Activated naive CD8-positive, alpha-beta T cell (primary cell): ENCODE measurements around the gene TATDN2.
"Not testable (repeated sequence)": the region's sequence is repeated elsewhere in the genome, so short reads cannot be mapped to it uniquely, and the experiment has no call there.

Source experiments
- H3K27ac Mint-ChIP-seq: one replicate; pipeline ENCODE4 v1.8.0; 2021; ENCODE audit warnings: mixed read lengths
- H3K27me3 Mint-ChIP-seq: one replicate; pipeline ENCODE4 v1.8.0; 2021; ENCODE audit warnings: mixed read lengths
- H3K36me3 Mint-ChIP-seq: one replicate; pipeline ENCODE4 v1.8.0; 2021; ENCODE audit warnings: mixed read lengths
- H3K4me1 Mint-ChIP-seq: one replicate; pipeline ENCODE4 v1.8.0; 2021; ENCODE audit warnings: low read depth, mixed read lengths
- H3K4me3 Mint-ChIP-seq: one replicate; pipeline ENCODE4 v1.8.0; 2021; ENCODE audit warnings: mild to moderate bottlenecking, mixed read lengths
- H3K9me3 Mint-ChIP-seq: one replicate; pipeline ENCODE4 v1.8.0; 2021; ENCODE audit warnings: low read depth, mixed read lengths

The TATDN2 gene

DNA sequence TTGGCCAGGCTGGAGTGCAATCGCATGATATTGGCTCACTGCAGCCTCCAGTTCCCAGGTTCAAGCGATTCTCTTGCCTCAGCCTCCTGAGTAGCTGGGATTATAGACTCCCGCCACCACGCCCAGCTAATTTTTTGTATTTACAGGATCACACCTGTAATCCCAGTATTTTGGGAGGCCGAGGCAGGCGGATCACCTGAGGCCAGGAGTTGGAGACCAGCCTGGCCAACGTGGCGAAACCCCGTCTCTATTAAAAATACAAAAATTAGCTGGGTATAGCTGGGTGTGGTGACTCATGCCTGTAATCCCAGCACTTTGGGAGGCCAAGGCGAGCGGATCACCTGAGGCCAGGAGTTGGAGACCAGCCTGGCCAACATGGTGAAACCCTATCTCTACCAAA, 24.2 kb downstream of the TATDN2 start:
- H3K4me3 Mint-ChIP-seq, H3K36me3 Mint-ChIP-seq, H3K9me3 Mint-ChIP-seq, H3K27ac Mint-ChIP-seq, H3K27me3 Mint-ChIP-seq: not testable (repeated sequence)
- H3K4me1 Mint-ChIP-seq = peaks cover 58% of the 10 kb centered on the region

DNA sequence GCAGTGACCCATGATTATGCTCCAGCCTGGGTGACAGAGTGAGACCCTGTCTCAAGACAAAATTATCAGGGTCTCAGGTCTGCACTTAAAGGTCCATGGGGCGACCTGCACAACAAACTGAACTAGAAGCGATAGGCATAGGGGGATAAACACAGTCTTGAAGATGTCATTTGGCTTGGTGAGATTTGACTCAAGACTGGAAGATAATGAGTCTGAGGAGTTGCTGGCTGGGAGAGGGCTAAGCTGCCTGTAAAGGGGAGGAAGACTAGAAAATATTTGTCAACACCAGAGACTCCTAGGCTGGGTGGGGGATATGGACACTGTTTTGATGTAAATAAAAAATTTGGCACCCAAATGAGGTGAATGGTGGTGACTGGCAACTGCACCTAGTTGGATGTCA, 24.7 kb downstream of the TATDN2 start:
- Mint-ChIP-seq H3K4me3 (peak overlapping the region; percentile 57), H3K4me1 (peaks cover 52% of the 10 kb centered on the region), H3K27me3 (no peaks in the 10 kb centered on the region), H3K36me3 (no peaks in the 10 kb centered on the region), H3K9me3 (no peaks in the 10 kb centered on the region), H3K27ac (peak overlapping the region; percentile 2)

DNA sequence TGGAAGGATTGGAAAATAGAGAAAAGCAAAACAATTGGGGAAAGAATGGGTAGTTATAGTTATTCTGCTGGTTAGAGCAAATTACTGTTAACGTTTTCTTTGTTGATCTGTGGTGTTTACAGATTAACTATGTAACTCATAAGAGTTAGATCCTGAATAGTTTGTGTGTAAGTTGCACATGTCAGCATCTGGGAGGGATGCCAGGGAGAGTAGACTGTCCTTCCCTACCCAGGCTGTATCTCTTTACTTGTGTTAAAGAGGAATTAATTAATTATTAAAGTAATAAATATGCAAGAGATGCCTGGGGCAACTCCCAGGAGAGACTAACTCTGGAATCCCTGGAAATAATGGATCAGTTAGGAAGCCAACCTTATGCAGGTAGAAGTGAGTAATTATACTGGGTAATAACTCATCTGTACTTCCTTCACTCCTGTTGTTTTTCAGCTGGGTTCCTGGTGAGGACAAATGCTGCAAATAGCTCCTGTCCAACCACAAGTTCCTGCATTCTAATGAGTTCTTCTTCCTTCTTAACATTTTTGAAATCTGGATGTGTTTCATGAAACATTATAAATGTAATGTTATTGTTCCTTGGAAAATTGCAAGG, 25.5 kb downstream of the TATDN2 start:
- Mint-ChIP-seq H3K36me3 (no peaks in the 10 kb centered on the region), H3K4me1 (peaks cover 45% of the 10 kb centered on the region), H3K9me3 (no peaks in the 10 kb centered on the region)

DNA sequence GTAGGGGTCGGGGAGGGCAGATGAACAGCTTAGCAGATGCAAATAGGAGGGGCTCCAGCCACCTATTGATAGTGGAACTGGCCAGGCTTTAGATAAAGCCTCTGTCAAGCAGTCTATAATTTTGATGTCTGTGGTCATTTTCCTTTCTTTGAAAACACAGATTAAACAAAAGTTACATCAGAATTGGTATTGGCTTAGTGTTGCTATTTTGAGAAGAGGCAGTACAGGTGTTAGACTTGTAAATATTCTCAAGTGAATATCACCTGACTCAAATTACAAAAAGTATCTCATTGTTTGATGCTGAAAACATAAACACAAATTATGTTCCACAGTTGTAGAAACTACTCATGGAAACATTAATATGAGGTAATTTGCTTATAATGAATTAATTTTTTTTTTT, 26.3 kb downstream of the TATDN2 start:
- Mint-ChIP-seq H3K9me3 (no peaks in the 10 kb centered on the region), H3K4me1 (peaks cover 44% of the 10 kb centered on the region), H3K27me3 (no peaks in the 10 kb centered on the region), H3K4me3 (peak overlapping the region; percentile 53), H3K27ac (no peak overlapping the region), H3K36me3 (no peaks in the 10 kb centered on the region)

More for the DNA sequence above, 25.5 kb downstream of the TATDN2 start:
- Mint-ChIP-seq H3K27me3 (no peaks in the 10 kb centered on the region), H3K27ac (no peak overlapping the region), H3K4me3 (peak overlapping the region; percentile 57)

DNA sequence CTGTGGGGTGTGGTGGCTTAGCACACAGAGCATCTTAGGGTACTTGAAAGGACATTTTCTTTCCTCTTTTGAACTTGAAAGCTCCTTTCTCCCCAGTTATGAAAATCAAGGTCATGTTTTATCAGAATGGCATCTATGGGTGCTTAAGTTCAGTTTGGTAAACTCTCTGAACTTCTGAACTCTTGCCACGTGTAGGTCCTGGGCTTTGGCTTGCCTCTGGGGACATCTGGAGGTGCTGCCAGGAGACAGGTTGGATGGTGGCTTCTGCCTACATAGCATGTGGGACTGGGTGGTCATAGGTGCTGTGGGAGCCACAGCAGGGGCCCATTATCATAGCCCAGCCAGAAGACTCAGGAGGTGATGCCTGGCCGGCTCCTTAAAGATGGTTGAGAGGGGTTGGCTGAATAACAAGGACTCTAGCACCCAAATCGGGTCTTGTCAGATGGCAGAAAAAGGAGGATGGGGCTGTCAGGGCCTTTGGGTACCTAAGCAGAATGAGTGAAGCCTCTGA, 28.9 kb downstream of the TATDN2 start:
- H3K36me3 Mint-ChIP-seq = no peaks in the 10 kb centered on the region
- no peaks in the 10 kb centered on the region for H3K27me3 Mint-ChIP-seq
- peaks cover 38% of the 10 kb centered on the region for H3K4me1 Mint-ChIP-seq
- no peak overlapping the region for H3K27ac Mint-ChIP-seq
- no peaks in the 10 kb centered on the region for H3K9me3 Mint-ChIP-seq
- H3K4me3 Mint-ChIP-seq = no peak overlapping the region

DNA sequence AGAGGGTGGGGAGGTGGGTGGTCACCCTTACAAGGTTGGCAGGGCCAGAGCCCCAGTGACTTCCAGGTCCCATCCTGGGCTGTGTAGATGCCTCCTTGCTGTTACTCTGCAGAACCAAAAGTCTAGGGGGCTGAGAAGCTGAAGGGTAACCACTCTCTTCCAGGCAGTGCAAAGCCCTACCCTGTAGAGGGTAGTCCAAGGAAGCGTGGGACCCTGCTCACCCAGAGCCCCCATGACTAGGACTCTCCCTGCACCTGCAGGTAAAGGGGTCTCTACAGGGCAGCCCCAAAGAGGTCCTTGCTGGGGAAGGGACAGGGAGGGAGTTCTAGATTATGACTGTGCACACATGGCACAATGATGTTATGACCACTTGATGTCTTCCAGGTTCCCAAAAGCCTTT, 30.2 kb downstream of the TATDN2 start:
- H3K27me3 Mint-ChIP-seq = no peaks in the 10 kb centered on the region
- H3K4me3 Mint-ChIP-seq = no peak overlapping the region
- peaks cover 35% of the 10 kb centered on the region for H3K4me1 Mint-ChIP-seq
- H3K9me3 Mint-ChIP-seq = no peaks in the 10 kb centered on the region
- no peaks in the 10 kb centered on the region for H3K36me3 Mint-ChIP-seq
- no peak overlapping the region for H3K27ac Mint-ChIP-seq

DNA sequence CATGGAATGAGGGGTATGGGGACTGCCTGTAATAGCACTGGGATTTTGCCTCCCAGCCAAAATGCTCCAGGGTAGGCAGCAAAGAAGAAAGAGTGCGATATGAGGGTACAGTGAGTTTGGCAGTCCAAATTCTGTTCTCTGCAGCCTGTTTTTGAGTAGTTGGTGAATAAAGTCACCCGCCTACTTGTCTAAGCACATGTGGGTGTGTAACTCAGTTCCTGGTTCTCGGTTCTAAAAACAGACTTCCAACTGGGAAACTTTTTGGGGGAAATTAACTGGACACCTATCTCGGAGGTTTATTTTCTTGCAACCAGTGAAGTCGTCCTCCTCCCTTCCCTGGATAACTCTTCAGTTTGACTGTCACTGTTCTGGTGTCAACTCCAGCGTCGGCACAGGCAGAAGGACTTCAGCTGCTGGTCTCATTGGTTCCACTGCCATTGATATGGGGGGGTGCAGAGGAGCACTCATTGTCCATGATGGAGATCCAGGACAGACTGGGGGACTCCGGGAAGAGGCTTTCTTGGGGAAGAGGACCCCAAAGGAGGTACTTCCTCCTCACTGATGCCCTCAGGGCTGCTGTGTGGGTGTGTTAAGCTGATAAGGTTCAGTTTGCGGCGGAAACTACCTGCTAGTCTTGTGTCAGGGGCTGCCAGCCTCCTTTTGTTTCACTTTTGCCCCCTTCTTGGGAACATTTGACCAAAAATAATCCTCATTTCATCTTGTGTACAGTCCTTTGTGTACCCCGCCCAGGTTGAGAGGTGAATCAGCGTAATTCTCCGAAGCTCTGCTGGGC, 31.3 kb downstream of the TATDN2 start:
- H3K4me1 Mint-ChIP-seq = peaks cover 36% of the 10 kb centered on the region
- H3K27me3 Mint-ChIP-seq = no peaks in the 10 kb centered on the region
- no peaks in the 10 kb centered on the region for H3K9me3 Mint-ChIP-seq
- no peak overlapping the region for H3K4me3 Mint-ChIP-seq
- H3K36me3 Mint-ChIP-seq = no peaks in the 10 kb centered on the region
- H3K27ac Mint-ChIP-seq = peak overlapping the region; percentile 16

DNA sequence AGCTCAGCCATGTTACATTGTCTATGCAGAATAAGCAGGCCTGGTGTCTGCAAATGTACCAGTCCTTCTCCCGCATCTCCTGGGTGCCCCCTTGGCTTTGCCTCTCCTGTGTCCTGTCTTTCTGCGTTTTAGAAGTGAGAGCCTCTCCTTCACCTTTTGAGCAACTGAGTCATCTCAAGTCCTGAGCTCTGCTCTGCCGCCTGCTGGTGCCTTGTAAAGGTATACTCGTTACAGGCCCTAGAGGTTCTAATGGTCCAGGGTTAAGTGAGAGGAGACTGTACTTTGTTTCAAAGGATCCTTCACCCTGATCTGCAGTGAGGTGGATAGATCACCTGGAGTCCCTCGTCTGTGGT, 31.9 kb downstream of the TATDN2 start:
- H3K4me1 Mint-ChIP-seq = peaks cover 39% of the 10 kb centered on the region
- no peaks in the 10 kb centered on the region for H3K36me3 Mint-ChIP-seq
- no peaks in the 10 kb centered on the region for H3K27me3 Mint-ChIP-seq
- no peaks in the 10 kb centered on the region for H3K9me3 Mint-ChIP-seq
- H3K4me3 Mint-ChIP-seq = no peak overlapping the region
- peak overlapping the region; percentile 16 for H3K27ac Mint-ChIP-seq

DNA sequence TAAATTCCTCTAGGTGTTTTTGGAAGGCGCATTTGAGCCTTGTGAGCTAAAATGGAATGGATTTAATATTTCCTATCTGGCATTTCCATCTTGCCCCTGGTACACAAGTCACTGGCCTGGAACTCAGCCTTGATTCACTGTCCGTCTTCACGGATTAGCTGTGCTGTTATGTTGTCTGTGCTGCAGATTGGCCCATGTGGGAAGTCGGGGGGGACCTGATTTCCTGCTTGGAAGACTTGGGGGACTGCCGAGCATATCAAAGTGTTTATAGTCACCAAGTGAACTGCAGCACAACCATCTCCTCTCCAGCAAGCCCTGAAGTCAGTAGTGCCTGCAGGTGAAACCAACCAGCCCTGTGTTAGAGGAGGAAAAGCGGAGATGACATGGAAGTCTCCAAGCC, 32.3 kb downstream of the TATDN2 start:
- Mint-ChIP-seq H3K4me3 (no peak overlapping the region), H3K27me3 (no peaks in the 10 kb centered on the region), H3K9me3 (no peaks in the 10 kb centered on the region), H3K27ac (no peak overlapping the region), H3K4me1 (peaks cover 39% of the 10 kb centered on the region), H3K36me3 (no peaks in the 10 kb centered on the region)

DNA sequence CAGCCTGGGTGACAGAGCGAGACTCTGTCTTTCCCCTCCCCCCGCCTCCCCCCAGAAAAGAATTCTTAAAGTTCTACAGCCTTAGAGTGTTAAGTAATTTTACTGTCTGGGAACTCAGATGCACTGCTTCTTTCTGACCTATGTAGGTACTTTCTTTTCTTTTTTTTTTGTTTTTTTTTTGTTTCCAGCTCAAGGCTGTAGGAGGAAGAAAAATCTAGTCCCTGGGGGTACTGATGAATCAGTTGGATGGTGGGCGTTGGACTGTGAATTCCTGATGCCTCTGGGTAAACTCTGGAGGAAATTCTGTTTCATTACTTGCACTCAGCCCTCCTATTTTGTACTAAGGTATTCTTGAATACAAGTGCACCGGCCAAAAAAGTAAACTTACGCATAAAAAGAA, 33.7 kb downstream of the TATDN2 start:
- H3K4me3 Mint-ChIP-seq = no peak overlapping the region
- H3K27ac Mint-ChIP-seq = peak overlapping the region; percentile 50
- H3K9me3 Mint-ChIP-seq = no peaks in the 10 kb centered on the region
- no peaks in the 10 kb centered on the region for H3K36me3 Mint-ChIP-seq
- H3K27me3 Mint-ChIP-seq = no peaks in the 10 kb centered on the region
- peaks cover 36% of the 10 kb centered on the region for H3K4me1 Mint-ChIP-seq

DNA sequence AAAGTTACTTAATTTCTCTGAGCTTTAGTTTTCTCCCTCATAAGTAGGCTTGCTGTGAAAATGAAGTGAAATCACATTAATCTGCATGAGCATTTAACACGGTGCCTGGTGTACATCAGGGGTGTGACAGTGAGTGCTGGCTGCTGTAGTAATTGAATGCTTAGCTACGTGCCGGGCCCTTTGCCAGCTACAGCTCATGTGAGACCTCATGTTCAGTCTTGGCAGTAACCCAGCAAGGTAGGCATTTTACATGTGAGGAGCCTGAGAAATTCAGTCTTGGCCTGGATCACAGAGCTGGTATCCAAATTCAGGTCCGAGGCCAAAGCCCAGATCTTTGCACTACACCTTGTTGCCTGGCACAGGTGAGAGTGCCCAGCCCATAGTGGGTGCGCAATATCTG, 35.4 kb downstream of the TATDN2 start:
- Mint-ChIP-seq H3K27me3 (no peaks in the 10 kb centered on the region), H3K27ac (peak overlapping the region; percentile 50), H3K4me1 (peaks cover 37% of the 10 kb centered on the region), H3K9me3 (no peaks in the 10 kb centered on the region), H3K36me3 (no peaks in the 10 kb centered on the region), H3K4me3 (no peak overlapping the region)

DNA sequence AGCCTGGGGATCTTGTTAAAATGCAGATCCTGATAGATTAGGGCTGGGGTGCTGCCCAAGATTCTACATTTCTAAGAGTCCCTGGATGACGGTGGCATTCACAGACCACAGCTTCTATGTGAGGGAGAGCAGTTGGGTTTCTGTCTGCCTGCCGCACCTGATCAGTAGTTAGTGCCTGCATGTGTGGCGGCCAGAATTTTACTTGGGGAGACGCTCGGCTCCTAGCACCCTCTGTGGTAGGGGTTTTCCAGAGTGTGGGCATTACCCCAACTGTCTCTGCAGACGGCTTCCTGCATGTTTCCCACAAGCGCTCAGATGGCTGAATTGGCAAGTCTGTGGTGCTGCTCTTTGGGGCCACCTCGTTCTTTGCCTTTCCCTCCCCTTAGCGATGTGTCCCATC, 36.2 kb downstream of the TATDN2 start:
- Mint-ChIP-seq H3K9me3 (no peaks in the 10 kb centered on the region), H3K4me3 (peak overlapping the region; percentile 20), H3K27ac (peak overlapping the region; percentile 75)

DNA sequence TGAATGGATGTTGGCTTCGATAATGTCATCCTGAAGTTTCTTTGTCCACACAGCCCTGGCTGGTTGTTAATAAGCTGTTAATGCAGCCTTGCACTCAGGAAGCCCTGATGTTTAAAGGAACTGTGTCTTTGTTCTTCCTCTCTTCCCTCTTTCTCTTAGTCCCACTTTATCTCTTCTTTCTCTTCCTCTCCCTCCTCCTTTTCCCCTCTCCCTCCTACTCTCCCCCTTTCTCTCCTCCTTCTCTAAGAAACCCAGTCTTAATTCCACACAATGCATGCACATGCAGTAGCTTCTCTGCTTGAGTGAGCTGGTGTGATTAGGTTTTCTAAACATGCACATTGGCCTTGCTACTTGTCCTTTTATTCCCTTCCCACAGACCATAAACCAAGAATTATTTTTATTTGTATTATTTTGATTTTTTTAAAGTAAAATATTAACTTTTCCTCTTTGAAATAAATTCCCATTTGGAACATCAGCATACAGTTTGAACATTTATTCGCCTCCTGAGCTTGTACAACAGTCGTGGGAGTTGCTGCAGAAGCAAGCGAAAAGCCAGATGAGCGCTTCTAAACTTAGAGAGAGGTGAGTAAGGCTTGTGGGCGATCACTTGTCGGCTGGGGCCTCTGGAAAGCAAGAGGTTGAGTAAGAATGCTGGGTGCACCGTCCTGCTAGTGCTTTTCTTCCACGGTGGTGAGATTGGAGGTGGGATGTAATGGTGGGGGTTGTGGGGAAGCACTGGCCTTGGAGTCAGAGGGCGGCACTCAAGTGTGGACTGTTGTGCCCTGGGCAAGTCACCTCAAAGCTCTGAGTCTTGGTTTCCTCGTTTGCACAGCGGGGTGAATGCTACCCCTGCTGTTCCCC, 37.2 kb downstream of the TATDN2 start:
- Mint-ChIP-seq H3K4me1 (peaks cover 33% of the 10 kb centered on the region), H3K27ac (peak overlapping the region; percentile 46), H3K36me3 (no peaks in the 10 kb centered on the region), H3K4me3 (no peak overlapping the region), H3K27me3 (no peaks in the 10 kb centered on the region), H3K9me3 (no peaks in the 10 kb centered on the region)

More for the DNA sequence above, 36.2 kb downstream of the TATDN2 start:
- Mint-ChIP-seq H3K27me3 (no peaks in the 10 kb centered on the region), H3K36me3 (no peaks in the 10 kb centered on the region), H3K4me1 (peaks cover 33% of the 10 kb centered on the region)

DNA sequence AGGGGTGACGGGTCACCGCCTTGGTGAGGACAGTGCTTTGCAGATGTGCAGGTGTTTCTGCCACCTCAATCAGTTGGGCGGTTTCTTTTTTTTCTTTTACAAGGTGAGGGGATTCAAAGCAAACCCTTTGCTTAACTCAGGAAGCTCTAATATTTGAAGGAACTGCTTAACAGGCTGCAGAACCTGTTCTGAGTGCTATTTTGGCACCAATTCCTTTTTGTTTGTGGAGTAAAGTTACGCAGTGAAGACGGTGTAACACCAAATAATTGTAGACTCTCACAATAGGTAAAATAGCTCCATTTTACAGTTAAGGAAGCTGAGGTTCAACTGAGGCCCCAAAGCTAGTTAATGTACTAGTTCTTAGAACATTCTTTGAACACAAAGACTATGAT, 37.9 kb downstream of the TATDN2 start:
- no peaks in the 10 kb centered on the region for H3K36me3 Mint-ChIP-seq
- peaks cover 29% of the 10 kb centered on the region for H3K4me1 Mint-ChIP-seq
- no peak overlapping the region for H3K4me3 Mint-ChIP-seq
- H3K27ac Mint-ChIP-seq = no peak overlapping the region
- H3K27me3 Mint-ChIP-seq = no peaks in the 10 kb centered on the region
- H3K9me3 Mint-ChIP-seq = no peaks in the 10 kb centered on the region
